CD14-positive monocyte (primary cell): Measurements from ENCODE around the gene ODAD2. TPM values are rescaled to one million over a fixed set of nuclear protein-coding genes. Genes with fewer than 3 reads are reported as not detected.
A peak's percentile ranks its signal among the peaks of the same experiment; 100 is the strongest.

Experiments used
- DNase-seq, 3 donors: peaks; one replicate each; pipeline ENCODE4 v3.0.0-alpha.2; 2011 to 2022
- H2AFZ ChIP-seq: 2 replicates; pipeline ENCODE4 v1.6.0; 2012; ENCODE audit warnings: mild to moderate bottlenecking, low read depth, low read length, inconsistent platforms; ENCODE audit not compliant: insufficient read depth, poor library complexity, severe bottlenecking
- H3K27ac ChIP-seq, 2 donors: 1 replicate in 1 of 2; 2 replicates in 1 of 2; pipeline ENCODE4 v1.5.1; 2012 to 2013; ENCODE audit warnings: low read length in 2 of 2, control low read depth in 1 of 2, inconsistent platforms in 1 of 2, low read depth in 1 of 2, mild to moderate bottlenecking in 1 of 2
- H3K27me3 ChIP-seq, 2 donors: one replicate each; pipeline versions ENCODE4 v1.6.0 to v1.6.1; 2011 to 2013; ENCODE audit warnings: low read length in 2 of 2; ENCODE audit not compliant: control insufficient read depth in 2 of 2, insufficient read depth in 2 of 2
- H3K36me3 ChIP-seq, 2 donors: replicated peaks in 1 of 2; 1 replicate in 1 of 2; 2 replicates in 1 of 2; pipeline versions ENCODE4 v1.5.1 to v1.6.1; 2012 to 2013; ENCODE audit warnings: low read length in 2 of 2, control low read depth in 1 of 2, inconsistent platforms in 1 of 2, mild to moderate bottlenecking in 1 of 2; ENCODE audit not compliant: insufficient read depth in 2 of 2, control insufficient read depth in 1 of 2
- H3K4me1 ChIP-seq, 2 donors: 1 replicate in 1 of 2; 2 replicates in 1 of 2; pipeline versions ENCODE4 v1.5.1 to v1.6.1; 2012 to 2013; ENCODE audit warnings: low read length in 2 of 2, control low read depth in 1 of 2, inconsistent platforms in 1 of 2, mild to moderate bottlenecking in 1 of 2, moderate library complexity in 1 of 2; ENCODE audit not compliant: insufficient read depth in 2 of 2, control insufficient read depth in 1 of 2
- H3K4me2 ChIP-seq: replicated peaks from 2 replicates; pipeline ENCODE3; 2012; ENCODE audit warnings: low read length, moderate library complexity, mild to moderate bottlenecking; ENCODE audit not compliant: poor library complexity, severe bottlenecking; ENCODE audit errors: extremely low read depth
- H3K4me3 ChIP-seq, 3 experiments: fragments of 200-600 bp in 1 of 3; sonication (generic) in 1 of 3; replicated peaks in 1 of 3; 1 replicate in 2 of 3; 2 replicates in 1 of 3; pipeline ENCODE4 v1.5.1; 2011 to 2013; ENCODE audit warnings: low read length in 3 of 3, mild to moderate bottlenecking in 3 of 3, control low read depth in 2 of 3, low read depth in 2 of 3, inconsistent platforms in 1 of 3, moderate library complexity in 1 of 3
- H3K79me2 ChIP-seq: 2 replicates; pipeline ENCODE4 v1.6.0; 2012; ENCODE audit warnings: mild to moderate bottlenecking, control low read depth, inconsistent platforms, low read length, moderate library complexity; ENCODE audit not compliant: insufficient read depth
- H3K9ac ChIP-seq: 2 replicates; pipeline ENCODE4 v1.6.0; 2017; ENCODE audit warnings: low read length, mild to moderate bottlenecking; ENCODE audit not compliant: insufficient read depth, poor library complexity, severe bottlenecking
- H3K9me3 ChIP-seq, 2 donors: replicated peaks in 1 of 2; 1 replicate in 1 of 2; 2 replicates in 1 of 2; pipeline versions ENCODE4 v1.5.1 to v1.6.1; 2012 to 2013; ENCODE audit warnings: low read length in 2 of 2, control low read depth in 1 of 2; ENCODE audit not compliant: control insufficient read depth in 1 of 2, insufficient read depth in 1 of 2
- H4K20me1 ChIP-seq: 2 replicates; pipeline ENCODE4 v1.6.0; 2012; ENCODE audit warnings: mild to moderate bottlenecking, low read length, control low read depth, moderate library complexity; ENCODE audit not compliant: insufficient read depth
- H3K27ac Mint-ChIP-seq, 7 donors: one replicate each; pipeline ENCODE4 v1.8.0; 2020; ENCODE audit warnings: mild to moderate bottlenecking in 7 of 7, mixed read lengths in 7 of 7, moderate library complexity in 6 of 7, inconsistent platforms in 2 of 7
- H3K27me3 Mint-ChIP-seq, 3 donors: one replicate each; pipeline ENCODE4 v1.8.0; 2021 to 2022; ENCODE audit warnings: low read depth in 3 of 3, mild to moderate bottlenecking in 3 of 3, mixed read lengths in 3 of 3, moderate library complexity in 3 of 3, inconsistent platforms in 1 of 3
- H3K36me3 Mint-ChIP-seq, 2 donors: one replicate each; pipeline ENCODE4 v1.8.0; 2020; ENCODE audit warnings: mixed read lengths in 2 of 2, inconsistent platforms in 1 of 2, mild to moderate bottlenecking in 1 of 2
- H3K4me1 Mint-ChIP-seq: one replicate; pipeline ENCODE4 v1.8.0; 2020; ENCODE audit warnings: mild to moderate bottlenecking, mixed read lengths
- H3K4me3 Mint-ChIP-seq, 2 donors: one replicate each; pipeline ENCODE4 v1.8.0; 2020; ENCODE audit warnings: mild to moderate bottlenecking in 2 of 2, mixed read lengths in 2 of 2, moderate library complexity in 1 of 2
- H3K9me3 Mint-ChIP-seq, 7 donors: one replicate each; pipeline ENCODE4 v1.8.0; 2020 to 2022; ENCODE audit warnings: mixed read lengths in 7 of 7, mild to moderate bottlenecking in 6 of 7, moderate library complexity in 6 of 7, inconsistent platforms in 2 of 7
- WGBS: methylation state at CpG from one replicate; pipeline ENCODE4 v1.1.5; 2013; ENCODE audit warnings: missing lambda C conversion rate; ENCODE audit not compliant: insufficient coverage; 5-methylcytosine and 5-hydroxymethylcytosine counted together
- intact Hi-C, 2 donors: fragments of 100-400 bp; cut with micrococcal nuclease; formaldehyde crosslinking; loops; one replicate each; pipeline versions ENCODE4 v1.15.0 to v1.15.1; 2023
- polyA plus RNA-seq, 3 donors: library from polyadenylated mRNA; depleted of rRNA in 1 of 3; unstranded in 2 of 3; stranded (reverse) in 1 of 3; fragments of 300-500 nt in 2 of 3; fragments of >200 nt in 1 of 3; fragmentation: Illumina TruSeq in 2 of 3; gene quantifications; 1 replicate in 2 of 3; 2 replicates in 1 of 3; pipeline ENCODE4 v1.2.3, GENCODE V29; 2012 to 2021
- TF ChIP-seq, protein P1 (sequence below): fragments of 200-600 bp; IDR thresholded peaks from one replicate; pipeline ENCODE4 v1.8.0; 2022; ENCODE audit warnings: antibody characterized with exemption, mild to moderate bottlenecking

Gene ODAD2
- polyA plus RNA-seq, 3 donors = not detected

DNA sequence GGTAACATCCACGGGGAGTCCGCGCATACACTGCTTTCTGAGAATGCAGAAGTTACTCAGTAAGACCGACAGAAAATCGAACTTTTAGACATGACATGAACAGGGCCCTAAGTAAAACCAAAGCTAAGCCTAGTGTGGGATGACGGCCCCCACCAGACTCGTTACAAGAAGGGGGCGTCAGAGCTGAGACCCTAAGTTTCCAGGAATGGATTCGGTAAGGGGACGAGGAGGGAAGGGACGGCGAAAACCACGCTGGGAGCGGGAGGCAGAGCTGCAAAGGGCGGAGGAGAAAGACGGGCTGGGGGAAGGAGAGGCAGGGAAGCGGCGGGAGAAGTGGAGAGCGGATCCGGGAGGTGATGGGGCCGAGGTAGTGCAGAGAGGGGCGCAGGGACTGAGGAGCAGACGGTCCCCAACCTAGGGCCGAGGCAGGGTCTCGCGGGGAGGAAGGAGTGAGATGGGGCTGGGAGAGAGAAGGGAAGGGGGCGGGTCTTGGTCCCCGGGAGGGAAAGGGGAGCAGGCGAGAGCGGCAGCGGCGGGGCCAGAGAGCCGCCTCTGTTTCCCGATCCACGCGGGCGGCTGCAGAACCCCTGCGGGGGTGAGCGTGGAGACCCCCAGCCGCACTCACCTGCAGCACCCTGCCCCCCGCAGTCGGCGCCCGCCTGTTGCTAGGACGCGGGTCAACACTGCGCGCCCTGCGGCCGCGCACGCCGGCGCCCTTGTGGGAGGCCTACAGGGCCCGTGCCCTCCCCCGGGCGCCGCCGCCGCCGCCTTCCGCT, 513 bp downstream of the ODAD2 start:
- Histone ChIP-seq H3K27ac (no peak overlapping the region), H3K9me3 (no peaks in the 10 kb centered on the region), H2AFZ (peak overlapping the region; percentile 88), H3K9ac (peak overlapping the region; percentile 48), H4K20me1 (no peaks in the 10 kb centered on the region), H3K36me3 (no peaks in the 10 kb centered on the region), H3K4me2 (peak overlapping the region; percentile 92), H3K4me1 (peaks cover 9 to 14% of the 10 kb centered on the region in 2 donors), H3K4me3 (peak overlapping the region; percentile 52 to 78 (median 56)), H3K79me2 (no peaks in the 10 kb centered on the region), H3K27me3 (peaks cover 2 to 15% of the 10 kb centered on the region in 2 donors)
- H3K4me1 Mint-ChIP-seq = peaks cover 17% of the 10 kb centered on the region
- peak overlapping the region; percentile 92 to 99 for H3K4me3 Mint-ChIP-seq
- TF ChIP-seq, protein P1, sequence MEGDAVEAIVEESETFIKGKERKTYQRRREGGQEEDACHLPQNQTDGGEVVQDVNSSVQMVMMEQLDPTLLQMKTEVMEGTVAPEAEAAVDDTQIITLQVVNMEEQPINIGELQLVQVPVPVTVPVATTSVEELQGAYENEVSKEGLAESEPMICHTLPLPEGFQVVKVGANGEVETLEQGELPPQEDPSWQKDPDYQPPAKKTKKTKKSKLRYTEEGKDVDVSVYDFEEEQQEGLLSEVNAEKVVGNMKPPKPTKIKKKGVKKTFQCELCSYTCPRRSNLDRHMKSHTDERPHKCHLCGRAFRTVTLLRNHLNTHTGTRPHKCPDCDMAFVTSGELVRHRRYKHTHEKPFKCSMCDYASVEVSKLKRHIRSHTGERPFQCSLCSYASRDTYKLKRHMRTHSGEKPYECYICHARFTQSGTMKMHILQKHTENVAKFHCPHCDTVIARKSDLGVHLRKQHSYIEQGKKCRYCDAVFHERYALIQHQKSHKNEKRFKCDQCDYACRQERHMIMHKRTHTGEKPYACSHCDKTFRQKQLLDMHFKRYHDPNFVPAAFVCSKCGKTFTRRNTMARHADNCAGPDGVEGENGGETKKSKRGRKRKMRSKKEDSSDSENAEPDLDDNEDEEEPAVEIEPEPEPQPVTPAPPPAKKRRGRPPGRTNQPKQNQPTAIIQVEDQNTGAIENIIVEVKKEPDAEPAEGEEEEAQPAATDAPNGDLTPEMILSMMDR = no peak
- peaks cover 0 to 3% (median 1%) of the 10 kb centered on the region in 7 donors for H3K9me3 Mint-ChIP-seq
- DNase-seq = peak in 2 of 3 donors; percentile 7 to 10
- intact Hi-C loops = no loop called here
- H3K27ac Mint-ChIP-seq = peak overlapping the region in 2 of 7 donors; percentile 47 to 48
- peaks cover 20 to 27% (median 24%) of the 10 kb centered on the region in 3 donors for H3K27me3 Mint-ChIP-seq
- H3K36me3 Mint-ChIP-seq = peaks cover 0 to 2% of the 10 kb centered on the region in 2 donors
- WGBS = under 1% methylated on average over 61 of the region's 62 CpGs

- DNase-seq = no peak
- intact Hi-C loops = no loop called here
- Mint-ChIP-seq H3K36me3 (peaks cover 0 to 2% of the 10 kb centered on the region in 2 donors), H3K4me1 (peaks cover 17% of the 10 kb centered on the region), H3K27me3 (peaks cover 18 to 27% (median 24%) of the 10 kb centered on the region in 3 donors), H3K9me3 (peaks cover 0 to 3% (median 0%) of the 10 kb centered on the region in 7 donors), H3K4me3 (peak overlapping the region; percentile 92 to 99), H3K27ac (no peak overlapping the region)
- Histone ChIP-seq H3K9ac (peak overlapping the region; percentile 48), H3K27me3 (peaks cover 2 to 15% of the 10 kb centered on the region in 2 donors), H3K36me3 (no peaks in the 10 kb centered on the region), H3K27ac (no peak overlapping the region), H3K79me2 (no peaks in the 10 kb centered on the region), H3K4me1 (peaks cover 9 to 14% of the 10 kb centered on the region in 2 donors), H3K9me3 (no peaks in the 10 kb centered on the region), H3K4me3 (peak overlapping the region in 2 of 3 experiments; percentile 56 to 78), H4K20me1 (no peaks in the 10 kb centered on the region), H2AFZ (peak overlapping the region; percentile 88), H3K4me2 (peak overlapping the region; percentile 92)
- TF ChIP-seq, protein P1 = no peak
- WGBS = 0% methylated on average over 1 of the region's 5 CpGs
Observed at GRCh38 chr10:27997865-27998177, 1.1 kb downstream of the ODAD2 start.
